ACHN (cell line): ENCODE results near the gene PLA1A.

Experiments
- DNase-seq: peaks from one replicate; pipeline ENCODE4 v3.0.0-alpha.2; 2015
- in situ Hi-C: cut with HindIII; loops from 2 replicates; pipeline ENCODE4 v1.10.0; 2017; ENCODE audit warnings: low sequenced_read_pairs, low pct_ligation_motif_present, low pct_unique_long_range_greater_than_20kb

PLA1A gene

DNA sequence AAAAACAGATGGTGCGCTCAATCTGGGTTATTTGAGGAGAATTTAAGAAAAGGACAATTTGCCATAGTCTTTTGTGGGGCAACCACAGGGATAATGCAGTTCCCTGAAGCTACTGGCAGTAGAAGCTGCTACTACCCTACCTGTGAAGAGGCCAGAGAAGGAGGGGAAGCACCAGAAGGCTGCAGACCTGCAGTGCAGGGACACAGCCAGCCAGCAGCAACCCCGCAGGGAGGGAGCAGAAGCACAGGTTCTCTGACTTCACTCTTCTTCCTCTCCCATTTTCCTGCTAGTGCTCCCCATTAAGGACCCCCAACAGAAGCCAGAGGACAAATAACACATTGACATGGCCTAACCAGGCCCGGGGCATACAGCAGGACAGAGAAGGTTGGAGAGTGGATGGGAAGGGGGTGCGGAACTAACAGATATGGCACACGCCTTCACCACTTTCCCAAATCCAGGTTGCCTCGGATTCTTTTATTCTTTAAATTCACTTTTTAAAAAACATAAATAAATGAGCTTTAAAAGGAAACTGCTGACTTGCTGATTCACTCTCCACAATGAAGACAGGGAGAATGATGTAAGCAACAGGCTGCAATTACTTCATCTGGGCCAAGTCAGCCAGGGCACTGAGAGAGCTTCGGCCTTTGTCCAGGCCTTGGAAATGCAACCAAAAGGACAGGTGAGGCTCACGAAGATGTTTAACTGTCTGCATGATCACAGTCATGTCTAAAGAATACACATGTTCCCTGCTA, 32.6 kb downstream of the PLA1A start:
- in situ Hi-C loops = no loop called here
- DNase-seq = no peak

DNA sequence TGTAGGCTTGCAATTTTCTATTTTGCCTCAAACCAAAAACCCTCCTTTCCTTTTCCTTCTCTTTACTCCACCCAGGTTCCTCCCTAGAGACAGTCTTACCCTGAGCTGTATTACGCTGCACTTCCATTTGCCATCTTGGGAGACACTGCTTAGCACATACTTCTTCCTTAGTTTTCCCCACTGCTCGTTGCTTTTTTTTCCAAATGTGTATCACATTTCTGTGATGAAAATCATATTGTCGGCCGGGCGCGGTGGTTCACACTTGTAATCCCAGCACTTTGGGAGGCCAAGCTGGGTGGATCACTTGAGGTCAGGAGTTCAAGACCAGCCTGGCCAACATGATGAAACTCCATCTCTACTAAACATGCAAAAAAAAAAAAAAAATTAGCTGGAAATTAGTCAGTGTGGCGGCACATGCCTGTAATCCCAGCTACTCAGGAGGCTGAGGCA, 33.2 kb downstream of the PLA1A start:
- DNase-seq = no peak
- in situ Hi-C loops = no loop called here

DNA sequence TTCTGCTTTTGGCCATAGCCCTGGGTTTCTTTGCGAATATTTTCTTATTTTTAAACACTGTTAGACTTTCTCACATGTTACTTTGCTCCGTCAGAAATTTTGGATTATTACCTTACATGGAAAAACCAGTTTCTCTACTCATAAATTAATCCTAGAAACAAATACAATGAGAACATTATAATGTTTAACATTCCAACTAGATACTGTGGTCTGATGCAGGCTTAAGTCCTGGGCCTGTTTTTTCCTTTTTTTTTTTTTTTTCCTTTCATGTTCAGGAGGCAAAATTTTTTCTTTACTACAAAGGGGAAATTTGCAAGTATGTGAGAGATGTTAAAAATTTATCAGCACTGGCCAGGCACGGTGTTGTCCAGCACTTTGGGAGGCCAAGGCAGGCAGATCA, 33.8 kb downstream of the PLA1A start:
- in situ Hi-C loops = no loop called here
- no peak for DNase-seq

DNA sequence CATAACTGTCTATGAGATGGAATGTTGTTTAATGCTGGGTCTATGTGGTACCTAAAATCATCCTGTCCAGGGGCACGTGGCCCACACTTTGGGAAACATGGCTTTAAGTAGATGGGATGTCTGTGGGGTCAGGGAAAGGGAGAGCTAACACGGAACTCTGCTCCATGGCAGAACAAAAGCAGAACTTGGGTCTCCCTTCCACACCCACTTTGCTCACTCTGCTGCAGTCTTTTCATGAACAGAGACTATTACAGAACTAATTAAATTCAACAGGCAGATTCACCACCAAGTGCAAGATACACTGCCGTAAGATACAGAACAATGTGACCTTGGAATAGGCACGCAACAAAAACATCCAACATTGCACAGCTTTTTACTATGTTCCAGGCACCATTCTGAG, 34.5 kb downstream of the PLA1A start:
- no peak for DNase-seq
- in situ Hi-C loops = no loop called here

DNA sequence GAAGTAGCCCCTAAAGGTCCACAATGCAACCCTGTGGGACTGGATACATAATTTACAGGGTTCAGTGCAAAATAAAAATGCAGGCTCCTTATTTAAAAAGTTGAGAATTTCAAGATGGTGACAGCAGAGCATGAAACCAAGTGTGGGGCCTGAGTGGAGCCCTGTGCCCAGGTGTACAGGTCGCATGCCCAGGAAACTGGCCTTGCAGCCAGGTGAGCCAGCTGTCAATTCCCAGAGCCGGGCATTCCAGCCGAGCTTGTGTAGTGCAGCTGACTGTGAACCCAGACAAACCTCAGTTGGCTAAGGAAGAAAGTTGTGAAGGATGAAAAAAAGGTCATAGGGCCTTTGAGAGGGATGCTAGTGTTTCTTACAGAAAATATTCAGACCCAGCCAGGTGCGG, 35.1 kb downstream of the PLA1A start:
- in situ Hi-C loops = no loop called here
- DNase-seq = no peak

DNA sequence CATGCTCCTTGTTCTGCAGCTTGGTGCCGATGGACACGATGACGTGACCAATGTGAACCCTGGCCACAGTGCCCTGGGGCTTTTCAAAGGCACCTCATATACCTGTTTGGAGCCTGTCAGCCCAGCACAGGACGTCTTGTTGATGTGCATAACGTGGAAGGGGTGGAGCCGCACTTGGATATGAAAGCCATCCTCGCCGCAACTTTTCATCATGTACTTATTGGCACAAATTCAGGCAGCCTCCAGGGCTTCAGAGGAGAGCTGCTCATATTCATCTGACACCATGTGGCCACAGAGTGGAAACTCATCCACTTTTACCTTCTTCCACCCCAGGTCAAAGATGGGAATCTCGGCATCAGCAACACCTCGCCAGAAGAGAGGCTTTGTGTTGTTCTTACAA, 38.0 kb downstream of the PLA1A start:
- DNase-seq = no peak
- in situ Hi-C loops = no loop called here

DNA sequence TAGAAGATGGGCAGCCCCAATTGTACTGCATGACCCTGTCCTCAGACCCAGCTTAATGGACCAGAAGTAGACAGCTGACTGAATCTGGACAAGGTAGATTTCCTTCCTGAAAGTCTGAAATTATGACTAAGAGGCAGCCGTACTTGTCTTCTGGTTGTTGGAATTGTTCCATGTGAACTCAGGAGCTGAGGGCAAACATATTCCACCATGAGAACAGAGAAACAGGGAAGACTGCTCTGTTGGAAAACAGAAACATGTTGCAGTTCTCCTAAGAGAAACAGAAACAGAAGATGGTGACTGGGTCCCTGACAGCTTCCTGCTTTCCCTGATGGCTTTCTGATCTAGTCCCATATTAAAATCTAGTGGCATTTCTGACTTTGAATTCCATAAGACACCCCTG, 38.6 kb downstream of the PLA1A start:
- in situ Hi-C loops = no loop called here
- DNase-seq = no peak

DNA sequence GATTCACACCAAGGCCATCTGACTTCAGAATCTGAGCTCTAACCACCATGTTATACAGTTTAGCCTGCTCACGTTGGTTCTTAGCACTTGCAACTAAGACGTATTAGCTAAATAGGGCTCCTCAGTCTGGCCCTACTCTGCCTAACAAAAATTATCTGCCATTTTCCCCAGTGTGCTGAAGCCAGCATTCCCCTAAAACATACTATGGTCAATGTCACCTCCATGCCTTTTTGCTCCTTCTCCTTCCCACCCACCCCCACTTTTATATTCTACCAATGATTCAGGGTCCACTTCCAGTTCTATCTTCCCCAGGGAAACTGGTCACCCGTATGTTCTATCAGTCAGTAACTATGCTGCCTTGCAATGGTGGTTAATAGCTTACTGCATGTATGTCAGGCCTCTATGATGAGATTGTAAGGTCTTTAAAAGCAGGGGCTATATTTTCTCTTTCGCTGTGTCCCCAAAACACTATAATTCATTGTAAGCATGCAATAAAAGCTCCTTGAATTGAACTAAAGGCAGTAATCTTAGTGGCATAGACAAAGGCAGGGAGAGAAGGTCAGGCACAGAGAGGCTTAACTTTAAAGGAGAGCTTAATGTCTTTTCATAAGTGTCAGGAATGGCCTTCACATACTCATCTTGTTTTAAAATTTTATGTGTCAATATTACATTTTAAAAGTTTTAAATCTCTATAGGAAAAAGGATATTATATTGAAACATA, 39.4 kb downstream of the PLA1A start:
- in situ Hi-C loops = no loop called here
- DNase-seq = no peak

DNA sequence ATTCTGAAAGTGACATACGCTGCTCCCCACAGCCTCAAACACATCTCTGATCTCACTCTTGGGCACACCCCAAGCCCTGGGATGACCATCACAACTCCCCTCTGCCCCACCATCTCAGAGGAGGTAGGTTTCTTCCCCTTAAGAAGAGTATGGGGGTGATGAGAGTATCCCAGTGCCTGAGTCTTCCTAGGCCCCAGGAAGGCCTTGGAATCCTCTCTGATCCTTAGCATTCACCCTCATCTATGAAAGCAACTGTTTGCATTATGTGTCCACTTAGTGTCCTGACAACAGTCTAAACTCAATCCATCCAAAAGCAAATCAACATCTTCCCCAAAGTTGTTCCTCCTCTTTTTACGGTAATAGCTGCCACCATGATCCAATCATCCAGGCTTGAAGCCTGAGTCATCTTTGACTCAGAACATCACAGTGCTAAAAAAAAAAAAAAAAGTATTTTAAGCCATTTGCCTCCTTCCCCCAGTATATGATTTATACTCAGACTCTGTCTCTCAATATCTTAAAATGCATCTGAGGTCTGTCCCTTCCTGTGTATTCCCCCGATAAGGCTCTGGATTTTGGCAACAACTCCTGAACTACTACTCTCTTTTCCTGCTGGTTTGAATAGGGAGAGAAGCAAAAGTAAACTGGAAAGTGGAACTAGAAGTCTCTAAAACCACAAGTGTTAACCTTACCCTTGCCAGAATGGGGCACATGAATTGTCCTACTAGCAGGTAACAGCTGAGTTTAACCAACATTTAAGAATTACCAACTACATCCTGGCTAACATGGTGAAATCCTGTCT, 40.2 kb downstream of the PLA1A start:
- peak; percentile 61 for DNase-seq
- in situ Hi-C loops = no loop called here

DNA sequence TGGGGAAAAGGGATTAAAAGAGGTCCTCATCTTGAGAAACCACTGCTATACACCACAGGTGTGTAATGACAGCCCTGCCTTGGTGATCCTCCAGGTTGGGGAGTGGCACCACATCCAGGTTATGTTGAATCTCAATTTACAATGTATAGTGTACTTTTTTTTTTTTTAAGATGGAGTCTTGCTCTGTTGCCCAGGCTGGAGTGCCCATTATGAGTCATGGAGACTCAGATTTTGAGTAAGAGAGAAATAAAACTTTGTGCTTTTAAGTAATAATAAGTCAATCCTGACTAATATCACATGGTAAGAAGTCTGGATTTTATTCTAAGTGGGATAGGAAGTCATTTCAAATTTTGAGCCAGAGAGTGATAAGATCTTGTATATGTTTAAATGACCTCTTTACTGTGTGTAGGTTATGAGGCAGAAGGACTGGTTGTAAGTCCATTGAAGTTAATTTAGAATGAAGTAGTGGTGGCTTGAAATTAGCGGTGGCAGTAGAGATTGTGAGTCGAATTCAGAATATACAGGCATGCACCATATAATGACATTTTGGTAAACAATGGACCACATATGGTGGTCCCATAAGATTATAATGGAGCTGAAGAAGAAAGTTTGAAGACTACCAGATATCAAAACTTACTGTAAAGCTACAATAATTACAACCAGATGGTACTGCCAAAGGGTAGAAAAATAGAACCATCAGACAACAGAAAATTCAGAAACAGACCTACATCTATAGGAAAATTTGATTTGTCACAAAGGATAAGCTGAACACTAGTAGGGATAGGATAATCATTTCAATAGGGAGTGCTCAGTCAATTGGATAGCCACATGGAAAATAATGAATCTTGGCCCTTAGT, 42.0 kb downstream of the PLA1A start:
- in situ Hi-C loops = no loop called here
- no peak for DNase-seq

DNA sequence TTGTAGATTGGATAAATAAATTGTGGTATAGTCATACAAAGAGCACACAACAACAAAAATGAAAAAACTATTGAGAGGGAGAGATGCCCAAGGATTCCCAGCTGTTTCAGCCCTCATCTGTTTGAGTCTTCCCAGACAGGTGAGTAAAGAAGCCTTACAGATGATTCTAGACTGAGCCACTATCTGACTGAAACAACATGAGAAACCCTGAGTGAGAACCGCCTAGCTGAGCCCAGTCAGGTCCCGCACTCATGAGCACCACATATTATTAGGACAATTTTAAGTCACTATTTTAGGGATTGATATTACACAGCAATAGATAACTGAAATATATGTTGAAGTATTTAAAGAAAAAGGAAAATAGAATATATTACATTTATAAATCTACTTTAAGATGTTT, 43.7 kb downstream of the PLA1A start:
- in situ Hi-C loops = no loop called here
- DNase-seq = no peak

DNA sequence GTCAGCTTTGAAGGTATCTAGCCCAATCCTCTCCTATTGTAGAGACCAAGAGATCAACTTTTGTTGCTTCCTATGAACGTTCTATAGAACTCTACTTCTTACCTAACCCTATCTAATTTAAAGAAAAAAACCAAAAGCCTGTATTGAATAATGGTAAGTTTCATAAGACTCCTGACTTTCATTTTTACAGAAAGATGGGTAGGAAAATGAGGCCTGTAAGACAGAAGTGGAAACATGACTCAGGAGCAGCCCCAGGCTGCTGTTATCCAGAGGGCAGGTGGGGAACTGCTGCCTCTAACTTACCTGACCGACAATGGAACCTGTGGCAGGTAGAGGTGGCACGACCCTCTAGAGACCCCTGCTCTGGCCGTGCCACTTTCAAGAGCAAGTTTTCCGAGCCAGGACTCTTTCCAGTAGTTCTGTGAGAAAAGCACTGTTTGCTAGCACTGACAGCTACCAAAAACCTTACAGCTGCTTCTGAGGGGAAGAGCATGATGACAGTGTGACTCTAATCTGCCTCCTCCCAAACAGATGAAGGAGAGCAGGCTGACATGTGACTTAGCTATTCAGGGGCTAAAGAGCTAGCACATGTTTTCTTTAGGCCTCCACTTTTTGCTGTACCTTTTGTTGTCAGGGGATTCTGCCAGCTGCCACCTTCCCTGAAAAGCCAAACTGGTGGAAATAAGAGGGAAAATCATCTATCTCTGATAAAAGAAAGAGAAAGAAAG, 45.2 kb downstream of the PLA1A start:
- DNase-seq = no peak
- in situ Hi-C loops = no loop called here

DNA sequence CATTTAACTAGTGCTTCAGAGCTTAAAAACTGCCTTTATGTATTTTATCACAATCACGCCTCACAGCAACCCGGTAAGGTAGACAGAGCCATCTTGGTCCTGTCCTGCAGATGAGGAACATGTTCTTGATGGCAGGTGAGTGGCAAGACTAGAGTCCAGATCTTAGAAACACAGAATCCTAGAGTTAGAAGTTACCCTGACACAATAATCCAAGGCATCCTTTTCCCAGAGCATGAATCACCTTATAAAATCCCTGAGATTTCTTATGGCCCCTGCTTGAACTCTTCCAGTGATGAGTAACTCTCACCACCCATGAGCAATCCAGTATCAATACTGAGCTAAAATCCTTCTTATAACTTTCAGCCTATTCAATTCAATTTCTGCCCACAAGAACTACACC, 45.8 kb downstream of the PLA1A start:
- in situ Hi-C loops = no loop called here
- DNase-seq = peak; percentile 60

DNA sequence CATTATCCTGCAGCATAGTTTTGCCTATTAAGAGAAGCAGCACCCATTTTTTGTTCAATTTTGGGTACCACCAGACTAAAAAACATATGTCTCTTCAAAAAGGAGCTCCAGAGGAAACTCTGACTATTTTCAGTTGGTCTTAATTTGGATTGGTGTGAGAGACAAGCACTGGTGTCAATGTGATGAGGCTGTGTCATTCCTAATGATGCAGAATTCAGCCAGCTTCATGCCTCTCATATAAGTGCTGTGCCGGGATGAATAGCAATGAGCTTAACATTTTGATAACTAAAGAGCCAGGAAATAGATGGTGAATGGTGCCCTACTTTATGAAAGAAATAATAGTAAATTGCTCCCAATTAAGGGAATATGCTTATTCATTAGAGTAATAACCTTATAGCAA, 46.8 kb downstream of the PLA1A start:
- in situ Hi-C loops = no loop called here
- DNase-seq = no peak

DNA sequence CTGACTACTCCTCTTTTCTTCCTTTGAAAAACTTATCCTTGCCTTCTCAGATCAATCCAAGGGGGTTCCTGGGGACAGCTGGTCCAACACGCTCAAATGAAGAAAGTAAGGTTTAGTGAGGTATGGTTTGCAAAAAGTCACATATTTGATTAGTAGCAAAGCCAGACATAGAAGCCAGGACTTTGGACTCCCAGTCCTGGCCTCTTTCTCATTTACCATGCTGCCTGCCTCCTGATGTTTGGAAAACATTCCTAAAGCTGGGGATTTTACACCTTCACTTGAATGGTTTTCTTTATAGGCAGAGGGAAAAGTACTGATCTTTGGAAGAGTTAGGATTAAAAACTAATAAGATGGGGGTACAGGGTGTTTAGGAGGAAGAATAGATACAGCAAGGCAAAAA, 48.1 kb downstream of the PLA1A start:
- DNase-seq = no peak
- in situ Hi-C loops = no loop called here

DNA sequence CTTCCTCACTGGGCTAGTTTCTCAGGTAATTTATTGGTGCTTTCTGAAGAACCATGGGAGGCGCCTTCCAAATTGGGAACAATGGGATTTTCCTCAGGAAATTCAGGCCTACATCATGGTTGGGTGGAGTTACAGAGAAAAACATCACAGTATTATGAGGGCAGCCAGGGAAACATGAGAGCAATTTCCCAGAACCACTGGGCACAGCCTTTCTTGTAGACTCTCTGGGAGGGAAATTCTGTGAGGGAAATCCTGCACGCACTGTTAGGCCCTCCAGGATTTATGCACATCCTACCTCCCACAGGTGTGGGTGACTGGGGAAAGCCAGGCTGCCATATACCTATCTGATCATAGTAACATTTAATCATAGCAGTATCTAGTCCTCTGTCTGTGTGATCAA, 49.5 kb downstream of the PLA1A start:
- no peak for DNase-seq
- in situ Hi-C loops = no loop called here

DNA sequence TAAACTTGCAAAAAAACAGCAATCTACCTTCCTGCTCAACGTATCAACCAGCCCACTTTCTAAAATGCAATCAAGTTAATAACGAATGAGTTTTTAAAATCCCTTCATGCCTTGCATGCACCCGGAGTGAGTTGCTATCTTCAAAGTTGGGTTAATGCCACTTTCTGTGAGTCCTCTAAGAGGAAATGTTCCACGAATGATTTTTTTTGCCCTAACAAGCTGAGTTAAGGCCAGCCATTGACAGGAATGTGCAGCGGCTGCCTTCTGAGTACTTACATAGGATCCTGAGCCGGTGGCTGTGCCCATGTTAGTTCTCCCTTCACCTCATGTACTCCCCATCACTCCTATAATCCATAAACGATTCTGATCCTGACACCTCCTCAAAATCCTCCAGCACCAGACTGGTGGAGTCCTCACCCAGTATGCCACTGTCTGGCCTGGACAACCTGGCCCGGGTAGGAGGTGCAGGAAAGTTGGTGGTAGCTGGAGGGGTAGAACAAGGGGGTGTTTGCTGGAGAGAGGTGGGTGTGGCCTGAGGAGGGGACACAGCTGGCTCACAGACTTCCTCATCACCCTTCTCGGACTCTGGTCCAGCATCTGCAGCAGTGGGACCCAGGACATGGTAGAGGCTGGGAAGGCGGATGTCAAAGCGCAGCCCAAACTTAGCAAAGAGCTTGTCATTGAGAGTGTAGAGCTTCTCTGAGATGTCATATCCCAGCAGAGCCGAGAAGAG, 50.3 kb downstream of the PLA1A start:
- in situ Hi-C loops = no loop called here
- no peak for DNase-seq
